GM21528 (cell line): Measurements from ENCODE around the gene ADGRV1.
"Not testable (repeated sequence)": the region's sequence is repeated elsewhere in the genome, so short reads cannot be mapped to it uniquely, and the experiment has no call there.

Source experiments
- ATAC-seq: cut with Tn5 transposase; IDR thresholded peaks from one replicate; pipeline ENCODE4 v1.9.1; 2021; ENCODE audit warnings: mild to moderate bottlenecking, moderate library complexity; ENCODE audit not compliant: unreplicated experiment, low FRiP score

Gene ADGRV1

GRCh38 chr5:90593083-90593482 lies 34.5 kb downstream of the ADGRV1 start:
- ATAC-seq: not testable (repeated sequence)

- ATAC-seq: not testable (repeated sequence)
Measured at GRCh38 chr5:90595766-90596165, 37.2 kb downstream of the ADGRV1 start.

GRCh38 chr5:90598293-90598692 lies 39.7 kb downstream of the ADGRV1 start:
- no peak for ATAC-seq

DNA sequence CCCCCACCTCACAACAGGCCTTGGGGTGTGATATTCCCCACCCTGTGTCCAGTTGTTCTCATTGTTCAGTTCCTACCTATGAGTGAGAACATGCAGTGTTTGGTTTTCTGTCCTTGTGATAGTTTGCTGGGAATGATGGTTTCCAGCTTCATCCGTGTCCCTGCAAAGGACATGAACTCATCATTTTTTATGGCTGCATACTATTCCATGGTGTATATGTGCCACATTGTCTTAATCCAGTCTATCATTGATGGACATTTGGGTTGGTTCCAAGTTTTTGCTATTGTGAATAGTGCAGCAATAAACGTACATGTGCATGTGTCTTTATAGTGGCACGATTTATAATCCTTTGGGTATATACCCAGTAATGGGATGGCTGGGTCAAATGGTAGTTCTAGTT lies 41.7 kb downstream of the ADGRV1 start:
- ATAC-seq: not testable (repeated sequence)

DNA sequence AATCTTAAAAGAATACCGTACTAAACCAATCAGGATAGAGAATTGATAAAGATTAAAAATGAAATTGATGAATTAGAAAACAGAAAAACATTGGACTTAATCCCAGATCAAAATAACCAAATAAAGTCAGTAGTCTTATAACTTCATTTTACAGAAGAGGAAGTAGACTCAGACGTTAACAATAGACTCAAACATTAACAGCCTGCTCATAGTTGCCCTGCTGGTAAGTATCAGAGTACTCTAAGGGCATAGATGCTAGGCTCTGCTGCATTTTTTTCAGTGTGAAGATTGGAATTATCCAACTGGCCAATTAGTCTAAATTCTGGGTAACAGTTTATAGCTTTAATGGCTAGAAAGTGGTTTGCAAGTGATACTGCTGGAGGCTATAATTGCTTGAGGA lies 42.9 kb downstream of the ADGRV1 start:
- no peak for ATAC-seq

- ATAC-seq: peak; percentile 69
Measured at GRCh38 chr5:90602681-90603080, 44.1 kb downstream of the ADGRV1 start.

DNA sequence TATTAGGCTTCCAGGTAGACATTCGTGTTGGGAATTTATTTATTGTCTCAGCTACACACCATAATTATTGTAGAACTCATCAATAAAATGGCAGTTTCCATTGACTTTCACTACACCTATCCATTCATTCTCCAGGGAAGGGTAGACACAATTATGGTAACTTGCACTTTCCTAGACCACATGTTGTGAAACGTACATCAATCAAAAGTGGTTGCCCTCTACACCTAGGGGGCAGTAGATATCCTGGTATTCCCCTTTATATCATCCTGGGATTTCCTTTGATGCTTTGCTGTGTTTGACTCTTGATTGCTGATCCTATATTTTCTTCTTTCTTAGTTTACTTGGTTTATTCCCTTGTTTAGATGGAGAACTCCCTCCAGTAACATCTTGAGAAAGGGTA lies 47.9 kb downstream of the ADGRV1 start:
- no peak for ATAC-seq

DNA sequence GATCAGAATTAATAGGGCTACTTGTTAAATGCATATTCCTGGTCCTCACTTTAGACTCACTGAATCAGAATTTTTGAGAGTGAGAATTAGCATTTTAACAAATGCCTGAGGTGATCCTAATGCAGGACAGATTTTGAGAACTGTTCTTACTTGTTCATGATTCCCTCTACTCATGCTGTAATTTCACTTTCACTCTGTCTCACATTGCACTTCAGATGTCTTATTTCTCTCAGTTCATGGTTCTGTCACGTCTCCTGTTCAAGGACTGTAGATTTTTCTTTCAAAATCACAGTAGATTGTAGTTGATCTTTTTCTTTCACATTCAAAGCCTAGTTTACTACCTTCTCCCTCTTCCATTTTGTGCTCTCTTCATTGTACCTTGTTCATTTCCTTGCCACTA lies 54.3 kb downstream of the ADGRV1 start:
- peak; percentile 92 for ATAC-seq

DNA sequence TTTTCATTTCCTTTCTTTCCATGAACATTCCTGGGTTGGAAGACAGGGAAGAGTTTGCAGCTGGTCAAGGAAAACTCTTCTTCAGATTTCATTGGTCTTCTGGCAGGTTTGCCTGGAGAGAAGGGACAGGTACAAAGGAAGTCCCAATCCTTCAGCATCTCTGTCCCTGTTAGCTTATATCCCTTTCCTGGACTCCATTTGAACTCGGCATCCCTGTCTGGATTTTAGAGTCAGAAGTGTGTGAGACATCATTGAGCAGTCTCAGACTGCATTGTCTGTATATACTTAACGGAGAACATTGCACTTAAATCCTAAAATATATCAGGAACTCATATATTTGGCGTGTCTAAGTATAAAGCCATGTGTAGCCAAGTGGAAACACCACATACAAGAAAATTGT lies 54.9 kb downstream of the ADGRV1 start:
- ATAC-seq: peak; percentile 21

- no peak for ATAC-seq
Measured at GRCh38 chr5:90613918-90614504, 55.4 kb downstream of the ADGRV1 start.

DNA sequence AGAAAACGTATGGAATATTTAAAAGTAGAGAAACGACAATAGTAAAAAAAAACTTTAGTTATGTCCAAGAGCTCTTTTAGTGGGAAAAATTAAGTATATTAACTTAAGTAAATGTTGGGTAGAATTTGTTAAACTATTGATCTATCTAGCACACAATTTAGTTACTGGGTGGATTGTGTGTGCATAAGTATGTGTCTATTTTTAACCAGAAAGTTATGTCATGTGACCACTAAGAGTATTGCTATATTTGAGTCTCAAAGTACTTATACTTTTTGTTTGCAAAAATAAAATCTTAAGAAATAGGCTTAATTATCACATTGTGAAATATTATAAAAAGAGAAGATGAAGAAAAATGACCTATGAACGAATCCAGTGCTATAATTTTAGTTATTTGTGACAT lies 56.8 kb downstream of the ADGRV1 start:
- no peak for ATAC-seq

- ATAC-seq: no peak
Measured at GRCh38 chr5:90618071-90618470, 59.5 kb downstream of the ADGRV1 start.

DNA sequence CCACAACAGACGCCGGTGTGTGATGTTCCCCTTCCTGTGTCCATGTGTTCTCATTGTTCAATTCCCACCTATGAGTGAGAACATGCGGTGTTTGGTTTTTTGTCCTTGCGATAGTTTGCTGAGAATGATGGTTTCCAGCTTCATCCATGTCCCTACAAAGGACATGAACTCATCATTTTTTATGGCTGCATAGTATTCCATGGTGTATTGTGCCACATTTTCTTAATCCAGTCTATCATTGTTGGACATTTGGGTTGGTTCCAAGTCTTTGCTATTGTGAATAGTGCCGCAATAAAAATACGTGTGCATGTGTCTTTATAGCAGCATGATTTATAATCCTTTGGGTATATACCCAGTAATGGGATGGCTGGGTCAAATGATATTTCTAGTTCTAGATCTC lies 61.2 kb downstream of the ADGRV1 start:
- ATAC-seq: not testable (repeated sequence)

- ATAC-seq: no peak
Measured at GRCh38 chr5:90621848-90622247, 63.3 kb downstream of the ADGRV1 start.

DNA sequence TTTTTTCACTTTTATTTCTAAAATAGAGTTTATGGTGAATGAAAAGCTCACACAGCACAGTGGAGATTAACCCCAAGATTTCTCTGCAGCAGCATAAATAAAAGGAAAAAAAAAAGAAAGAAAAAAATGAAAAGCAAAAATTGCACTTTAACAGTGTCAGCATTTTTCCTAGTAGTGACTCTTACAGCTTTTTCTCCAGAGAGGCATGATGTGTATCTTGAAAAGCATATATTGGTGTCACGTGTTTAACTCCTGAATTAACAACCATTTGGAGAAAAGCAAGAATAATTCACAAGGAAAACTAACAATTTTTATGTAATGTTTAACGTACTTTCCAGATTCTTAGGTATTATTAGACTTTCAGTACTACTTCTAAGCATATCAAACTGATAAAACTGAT lies 67.9 kb downstream of the ADGRV1 start:
- ATAC-seq: no peak

DNA sequence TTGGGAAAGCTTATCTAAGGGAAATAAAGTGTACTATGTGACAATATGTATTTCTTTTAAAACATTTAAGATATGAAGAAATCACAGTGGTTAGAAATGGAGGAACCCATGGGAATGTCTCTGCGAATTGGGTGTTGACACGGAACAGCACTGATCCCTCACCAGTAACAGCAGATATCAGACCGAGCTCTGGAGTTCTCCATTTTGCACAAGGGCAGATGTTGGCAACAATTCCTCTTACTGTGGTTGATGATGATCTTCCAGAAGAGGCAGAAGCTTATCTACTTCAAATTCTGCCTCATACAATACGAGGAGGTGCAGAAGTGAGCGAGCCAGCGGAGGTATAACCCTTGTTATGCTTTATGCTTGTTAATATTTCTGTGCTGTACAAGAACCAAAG lies 69.9 kb downstream of the ADGRV1 start:
- ATAC-seq: no peak

DNA sequence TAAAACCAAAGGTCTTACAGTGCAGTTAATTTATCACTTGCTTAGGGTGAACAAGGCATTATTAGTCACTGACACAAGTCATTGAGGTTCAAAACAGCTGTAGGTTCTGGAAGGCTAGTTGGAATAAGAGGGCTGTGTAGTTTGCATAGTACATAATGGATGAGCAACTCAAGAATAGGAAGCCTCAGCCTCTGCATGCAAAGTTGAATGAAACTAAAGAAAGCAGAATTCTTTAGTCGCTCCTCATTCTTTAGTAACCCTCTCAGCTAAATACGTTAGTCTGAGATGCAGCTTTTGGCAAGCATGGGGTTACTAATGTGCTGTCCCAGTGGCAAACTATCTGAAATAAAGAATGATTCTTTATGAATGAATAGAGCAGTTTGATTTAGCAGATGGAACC lies 74.2 kb downstream of the ADGRV1 start:
- no peak for ATAC-seq

DNA sequence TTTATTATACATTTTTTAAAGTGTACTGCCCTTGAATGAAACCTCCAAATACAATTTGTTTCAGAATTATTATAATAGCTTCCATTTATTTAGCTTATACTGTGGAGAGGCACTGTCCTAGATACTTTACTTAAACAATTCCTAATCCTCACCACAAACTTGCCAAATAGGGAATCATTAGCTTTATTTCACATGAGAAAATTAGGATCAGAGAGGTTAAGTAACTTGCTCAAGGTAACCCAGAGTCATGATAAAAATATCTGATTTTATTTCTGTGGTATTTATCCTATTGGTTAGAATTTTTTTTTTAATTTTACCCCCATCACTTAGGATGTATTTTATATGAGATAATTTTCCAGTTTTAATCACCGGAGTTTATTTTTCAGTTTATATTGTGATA lies 78.4 kb downstream of the ADGRV1 start:
- ATAC-seq: no peak

GRCh38 chr5:90637731-90638130 lies 79.1 kb downstream of the ADGRV1 start:
- ATAC-seq: no peak

- ATAC-seq: no peak
Measured at GRCh38 chr5:90638878-90639277, 80.3 kb downstream of the ADGRV1 start.

- ATAC-seq: no peak
Measured at GRCh38 chr5:90640484-90641059, 82.0 kb downstream of the ADGRV1 start.

DNA sequence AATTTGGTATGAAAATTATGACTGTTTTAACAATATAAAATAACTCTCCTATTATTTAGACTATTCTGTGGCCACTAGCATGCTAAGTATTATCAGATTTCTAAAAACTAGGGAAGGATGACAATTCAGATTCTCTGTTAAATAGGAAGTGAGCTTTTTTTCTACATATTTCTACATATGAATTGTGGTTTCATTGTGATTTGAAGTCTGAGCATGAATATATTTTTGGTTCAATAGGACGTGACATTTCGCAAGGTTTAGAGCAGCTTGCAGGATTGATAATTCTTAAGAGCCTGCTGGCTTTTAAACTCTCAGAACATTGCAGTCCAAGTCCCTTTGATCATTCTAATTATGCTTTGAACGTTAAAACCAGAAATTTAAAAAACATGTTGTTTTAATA lies 82.9 kb downstream of the ADGRV1 start:
- no peak for ATAC-seq
